GM12865 (cell line): ENCODE data around the gene NCOR2.

Experiments used
- DNase-seq: peaks from one replicate; pipeline ENCODE4 v3.0.0; 2010; ENCODE audit warnings: low read depth
- H3K4me3 ChIP-seq: 2 replicates; pipeline ENCODE4 v1.5.1; 2011; ENCODE audit warnings: mild to moderate bottlenecking, low read depth, low read length, control low read depth
- TF ChIP-seq, protein P1 (sequence below): IDR thresholded peaks from 2 replicates; pipeline ENCODE4 v1.5.1; 2011; ENCODE audit warnings: low read length, control low read depth, low read depth, inconsistent platforms; ENCODE audit not compliant: insufficient read depth; ENCODE audit errors: missing control alignments

The NCOR2 gene

GRCh38 chr12:124538194-124539082 is 29.0 kb downstream of the NCOR2 start:
- no peak for DNase-seq
- TF ChIP-seq, protein P1, sequence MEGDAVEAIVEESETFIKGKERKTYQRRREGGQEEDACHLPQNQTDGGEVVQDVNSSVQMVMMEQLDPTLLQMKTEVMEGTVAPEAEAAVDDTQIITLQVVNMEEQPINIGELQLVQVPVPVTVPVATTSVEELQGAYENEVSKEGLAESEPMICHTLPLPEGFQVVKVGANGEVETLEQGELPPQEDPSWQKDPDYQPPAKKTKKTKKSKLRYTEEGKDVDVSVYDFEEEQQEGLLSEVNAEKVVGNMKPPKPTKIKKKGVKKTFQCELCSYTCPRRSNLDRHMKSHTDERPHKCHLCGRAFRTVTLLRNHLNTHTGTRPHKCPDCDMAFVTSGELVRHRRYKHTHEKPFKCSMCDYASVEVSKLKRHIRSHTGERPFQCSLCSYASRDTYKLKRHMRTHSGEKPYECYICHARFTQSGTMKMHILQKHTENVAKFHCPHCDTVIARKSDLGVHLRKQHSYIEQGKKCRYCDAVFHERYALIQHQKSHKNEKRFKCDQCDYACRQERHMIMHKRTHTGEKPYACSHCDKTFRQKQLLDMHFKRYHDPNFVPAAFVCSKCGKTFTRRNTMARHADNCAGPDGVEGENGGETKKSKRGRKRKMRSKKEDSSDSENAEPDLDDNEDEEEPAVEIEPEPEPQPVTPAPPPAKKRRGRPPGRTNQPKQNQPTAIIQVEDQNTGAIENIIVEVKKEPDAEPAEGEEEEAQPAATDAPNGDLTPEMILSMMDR, result no peak
- no peak overlapping the region for H3K4me3 ChIP-seq

- no peak for DNase-seq
- no peak overlapping the region for H3K4me3 ChIP-seq
- TF ChIP-seq, protein P1, result no peak
These were observed 29.8 kb downstream of the NCOR2 start for GRCh38 chr12:124537525-124538193.

DNA sequence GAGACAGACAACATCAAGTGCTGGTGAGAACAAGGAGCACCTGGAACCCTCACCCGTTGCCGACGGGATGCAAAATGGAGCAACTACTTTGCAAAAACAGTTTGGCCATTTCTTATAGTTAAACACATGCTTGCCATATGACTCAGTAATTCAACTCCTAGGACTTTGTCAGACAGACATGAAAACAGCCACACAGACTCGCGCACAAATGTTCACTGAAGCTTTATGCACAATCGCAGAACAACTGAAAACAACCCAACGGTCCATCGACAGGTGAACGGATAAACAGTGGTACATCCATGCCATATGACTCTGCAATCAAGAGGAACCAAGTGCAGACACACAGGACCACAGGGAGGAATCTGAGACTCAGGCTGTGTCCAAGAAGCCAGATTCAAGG is 30.8 kb downstream of the NCOR2 start:
- DNase-seq, result no peak
- TF ChIP-seq, protein P1, result no peak
- no peak overlapping the region for H3K4me3 ChIP-seq

GRCh38 chr12:124534776-124535740 is 32.4 kb downstream of the NCOR2 start:
- no peak for DNase-seq
- H3K4me3 ChIP-seq, result no peak overlapping the region
- TF ChIP-seq, protein P1, result no peak

GRCh38 chr12:124533456-124533855 is 34.0 kb downstream of the NCOR2 start:
- no peak for DNase-seq
- H3K4me3 ChIP-seq, result no peak overlapping the region
- TF ChIP-seq, protein P1, result no peak

GRCh38 chr12:124532967-124533366 is 34.4 kb downstream of the NCOR2 start:
- no peak for DNase-seq
- TF ChIP-seq, protein P1, result no peak
- H3K4me3 ChIP-seq, result no peak overlapping the region
